PFSK-1 (cell line): ENCODE results near the gene MAD1L1.

Source experiments
- FOXP2 ChIP-seq: optimal IDR thresholded peaks from 2 replicates; pipeline ENCODE3; 2011; ENCODE audit warnings: borderline replicate concordance, control low read depth, inconsistent platforms; ENCODE audit not compliant: insufficient read depth; ENCODE audit errors: extremely low read length, extremely low read depth
- POLR2AphosphoS5 ChIP-seq: IDR thresholded peaks from 2 replicates; pipeline ENCODE4 v1.6.1; 2012; ENCODE audit warnings: low read depth, mild to moderate bottlenecking, control low read depth, low read length, moderate library complexity
- SIN3A ChIP-seq: IDR thresholded peaks from 2 replicates; pipeline ENCODE4 v1.6.1; 2012; ENCODE audit warnings: mild to moderate bottlenecking, low read length, moderate library complexity, borderline replicate concordance; ENCODE audit not compliant: insufficient read depth
- TAF1 ChIP-seq: IDR thresholded peaks from 2 replicates; pipeline ENCODE4 v1.6.1; 2012; ENCODE audit warnings: low read length, control low read depth, borderline replicate concordance; ENCODE audit not compliant: insufficient read depth
- TF ChIP-seq, protein P1 (sequence below), 2 experiments: IDR thresholded peaks; 2 replicates each; pipeline versions ENCODE4 v1.6.1 to v1.8.0; 2011 to 2012; ENCODE audit warnings: low read depth in 2 of 2, low read length in 2 of 2, control low read depth in 1 of 2, inconsistent platforms in 1 of 2, mild to moderate bottlenecking in 1 of 2, moderate library complexity in 1 of 2; ENCODE audit not compliant: insufficient read depth in 1 of 2

The MAD1L1 gene

DNA sequence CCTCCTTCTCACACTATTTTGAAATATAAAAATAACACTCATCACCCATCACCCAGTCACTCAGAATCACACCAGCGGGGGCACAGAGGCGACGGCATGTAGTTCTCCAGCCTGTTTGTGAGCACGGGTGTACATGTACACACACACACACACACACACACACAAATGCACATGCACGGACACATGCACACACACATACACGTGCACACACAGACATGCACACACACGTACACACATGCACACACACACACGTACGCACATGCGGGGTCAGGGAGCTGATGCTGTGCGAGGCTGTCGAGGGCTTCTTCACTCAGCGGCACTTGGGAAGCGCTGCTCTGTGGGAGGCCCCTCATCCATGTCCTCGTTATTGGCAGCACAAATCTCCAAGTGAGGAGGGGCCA, 383.8 kb downstream of the MAD1L1 start:
- TF ChIP-seq POLR2AphosphoS5 (no peak), SIN3A (no peak), FOXP2 (no peak), TAF1 (no peak)
- TF ChIP-seq, protein P1, sequence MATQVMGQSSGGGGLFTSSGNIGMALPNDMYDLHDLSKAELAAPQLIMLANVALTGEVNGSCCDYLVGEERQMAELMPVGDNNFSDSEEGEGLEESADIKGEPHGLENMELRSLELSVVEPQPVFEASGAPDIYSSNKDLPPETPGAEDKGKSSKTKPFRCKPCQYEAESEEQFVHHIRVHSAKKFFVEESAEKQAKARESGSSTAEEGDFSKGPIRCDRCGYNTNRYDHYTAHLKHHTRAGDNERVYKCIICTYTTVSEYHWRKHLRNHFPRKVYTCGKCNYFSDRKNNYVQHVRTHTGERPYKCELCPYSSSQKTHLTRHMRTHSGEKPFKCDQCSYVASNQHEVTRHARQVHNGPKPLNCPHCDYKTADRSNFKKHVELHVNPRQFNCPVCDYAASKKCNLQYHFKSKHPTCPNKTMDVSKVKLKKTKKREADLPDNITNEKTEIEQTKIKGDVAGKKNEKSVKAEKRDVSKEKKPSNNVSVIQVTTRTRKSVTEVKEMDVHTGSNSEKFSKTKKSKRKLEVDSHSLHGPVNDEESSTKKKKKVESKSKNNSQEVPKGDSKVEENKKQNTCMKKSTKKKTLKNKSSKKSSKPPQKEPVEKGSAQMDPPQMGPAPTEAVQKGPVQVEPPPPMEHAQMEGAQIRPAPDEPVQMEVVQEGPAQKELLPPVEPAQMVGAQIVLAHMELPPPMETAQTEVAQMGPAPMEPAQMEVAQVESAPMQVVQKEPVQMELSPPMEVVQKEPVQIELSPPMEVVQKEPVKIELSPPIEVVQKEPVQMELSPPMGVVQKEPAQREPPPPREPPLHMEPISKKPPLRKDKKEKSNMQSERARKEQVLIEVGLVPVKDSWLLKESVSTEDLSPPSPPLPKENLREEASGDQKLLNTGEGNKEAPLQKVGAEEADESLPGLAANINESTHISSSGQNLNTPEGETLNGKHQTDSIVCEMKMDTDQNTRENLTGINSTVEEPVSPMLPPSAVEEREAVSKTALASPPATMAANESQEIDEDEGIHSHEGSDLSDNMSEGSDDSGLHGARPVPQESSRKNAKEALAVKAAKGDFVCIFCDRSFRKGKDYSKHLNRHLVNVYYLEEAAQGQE (IDR thresholded peaks at IDR 0.05; ENCODE audit: insufficient read depth in 1 of 2, low read depth in 2 of 2, low read length in 2 of 2), result no peak

DNA sequence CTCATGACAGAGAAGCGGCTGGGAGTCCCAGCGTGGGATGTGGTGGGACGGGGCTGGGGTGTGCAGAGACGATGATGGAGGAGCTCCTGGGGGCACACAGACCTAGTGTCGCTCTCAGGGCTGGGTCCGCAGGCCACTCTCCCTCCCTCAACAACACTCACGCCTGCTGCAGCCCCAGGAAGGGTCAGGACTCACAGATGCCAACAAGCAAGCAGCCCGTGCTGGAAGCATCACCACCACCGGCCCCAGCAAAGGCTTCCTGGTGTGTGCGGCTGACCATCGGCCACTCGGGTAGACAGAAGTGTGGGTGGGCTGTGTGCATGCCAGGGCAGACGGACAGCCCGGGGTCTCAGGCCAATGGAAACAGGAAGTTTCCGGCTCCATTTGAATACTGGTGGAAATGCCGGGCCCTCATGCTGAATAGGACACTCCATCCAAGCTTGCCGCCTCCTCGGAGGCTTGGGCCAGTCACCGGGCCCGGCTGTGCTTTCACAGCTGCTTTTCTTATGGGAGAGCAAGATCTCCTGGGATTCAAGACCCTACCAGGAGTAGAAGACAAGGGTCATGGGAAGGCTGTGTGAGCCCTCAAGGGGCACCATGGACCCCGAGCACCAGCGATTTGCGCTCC, 384.6 kb downstream of the MAD1L1 start:
- no peak for TF ChIP-seq SIN3A
- no peak for TF ChIP-seq FOXP2
- TF ChIP-seq POLR2AphosphoS5, result no peak
- TF ChIP-seq, protein P1 (IDR thresholded peaks at IDR 0.05; ENCODE audit: insufficient read depth in 1 of 2, low read depth in 2 of 2, low read length in 2 of 2), result no peak
- no peak for TF ChIP-seq TAF1

DNA sequence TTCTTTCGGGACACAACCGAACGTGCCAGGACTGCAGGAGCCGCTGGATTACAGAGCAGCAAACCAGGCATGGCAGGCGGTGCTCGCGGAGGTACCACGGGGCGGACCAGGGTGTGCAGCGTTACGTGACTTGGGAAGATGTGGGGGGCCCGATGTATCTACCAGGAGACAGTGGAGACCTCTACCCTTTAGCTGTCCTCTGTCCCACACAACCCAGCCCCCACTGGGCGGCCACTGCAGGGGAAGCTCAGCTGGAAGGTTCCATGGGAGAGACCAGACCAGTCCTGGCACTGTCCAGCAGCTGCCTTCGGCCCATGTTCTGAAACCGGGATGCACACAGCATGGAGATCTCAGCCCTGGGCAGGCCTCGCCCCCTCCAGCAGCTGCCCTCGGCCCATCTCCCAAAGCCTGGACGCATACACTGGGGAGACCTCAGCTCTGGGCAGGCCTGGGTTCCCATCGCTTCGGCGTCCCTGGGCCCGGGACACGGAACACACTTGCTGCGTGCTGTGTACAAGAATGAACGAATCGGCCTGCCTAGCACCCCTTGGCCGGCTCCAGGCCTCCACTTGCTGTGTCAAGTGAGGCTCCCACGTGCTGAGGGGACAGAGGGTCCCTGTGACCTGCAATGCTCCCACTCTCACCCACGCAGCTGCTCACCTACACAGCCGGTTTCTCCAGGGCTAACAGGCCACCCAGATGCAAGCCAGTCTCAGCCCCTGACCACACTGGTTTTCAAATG, 385.3 kb downstream of the MAD1L1 start:
- TF ChIP-seq, protein P1 (IDR thresholded peaks at IDR 0.05; ENCODE audit: insufficient read depth in 1 of 2, low read depth in 2 of 2, low read length in 2 of 2), result no peak
- TF ChIP-seq TAF1 (no peak), SIN3A (no peak), POLR2AphosphoS5 (no peak)

DNA sequence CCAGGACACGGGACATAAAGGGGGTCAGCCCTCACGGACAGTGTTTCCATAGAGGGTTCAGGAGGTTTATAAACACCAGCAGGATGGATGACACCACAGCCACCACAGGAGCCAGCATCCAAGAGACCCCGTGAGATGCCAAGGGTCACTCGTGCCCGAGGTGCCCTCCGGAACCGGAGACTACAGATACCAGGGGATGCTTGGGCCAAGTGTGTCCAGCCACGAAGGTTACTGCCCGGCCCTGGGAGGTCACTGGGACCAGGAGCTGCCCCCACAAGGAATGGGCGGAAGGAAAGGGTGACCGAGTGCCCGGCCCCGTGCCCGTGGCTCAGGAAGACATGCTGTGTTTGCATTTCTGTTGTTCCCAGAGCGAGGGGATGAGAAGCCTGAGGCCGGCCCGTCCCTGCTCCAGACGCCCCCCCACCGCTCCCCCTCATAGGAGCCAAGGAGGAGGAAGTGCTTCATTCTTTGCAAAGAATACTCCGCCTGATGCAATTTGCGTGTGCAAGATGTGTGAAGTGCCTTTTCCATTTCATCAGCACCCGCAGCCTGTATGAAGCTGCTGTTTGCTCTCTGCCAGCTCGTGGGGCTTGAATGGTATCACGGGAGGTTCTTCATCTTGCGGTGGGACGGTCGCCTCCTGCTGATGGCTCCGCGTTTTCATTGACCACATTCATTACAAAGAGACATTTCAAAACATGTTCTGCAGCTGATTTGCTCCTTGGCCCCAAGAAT, 386.2 kb downstream of the MAD1L1 start:
- TF ChIP-seq SIN3A (no peak), TAF1 (no peak), POLR2AphosphoS5 (no peak)
- TF ChIP-seq, protein P1 (IDR thresholded peaks at IDR 0.05; ENCODE audit: insufficient read depth in 1 of 2, low read depth in 2 of 2, low read length in 2 of 2), result no peak
